ENCODE measurements around the gene HES7.
"Not testable (repeated sequence)": the region's sequence is repeated elsewhere in the genome, so short reads cannot be mapped to it uniquely, and the experiment has no call there.

Gene HES7

GRCh38 chr17:8123695-8124349 is at the start of gene HES7:
Gene HES7, minus strand, starts transcription at chr17:8124106. Its CDS starts 22 bp downstream, at chr17:8124084.
- no peaks in the 10 kb centered on the region; the same call in 1 of the 2 replicates for H4K20me1 ChIP-seq (ENCODE audit: insufficient read depth, low read length)
- peak within 1 kb of the TSS; percentile 20; the same call in 1 of the 2 replicates for H3K9ac ChIP-seq (ENCODE audit: low read length)
- H3K79me2 ChIP-seq (ENCODE audit: low read length): no peaks in the 10 kb centered on the region
- no peak for DNase-seq
- H3K9me3 ChIP-seq (replicated peaks; ENCODE audit: insufficient read depth, low read length): no peaks in the 10 kb centered on the region
- peak within 1 kb of the TSS; percentile 100 for H3K4me2 ChIP-seq (ENCODE audit: low read depth, low read length)
- H2AFZ ChIP-seq (ENCODE audit: low read length): peak within 1 kb of the TSS; percentile 57; the same call in 1 of the 2 replicates
- peaks cover 25% of the 10 kb centered on the region for H3K4me1 ChIP-seq (ENCODE audit: low read length)
- peaks cover 52% of the 10 kb centered on the region for H3F3A ChIP-seq (ENCODE audit: insufficient read depth, low read length)
- H3K9me2 ChIP-seq (replicated peaks; ENCODE audit: insufficient read depth, low read length): no peaks in the 10 kb centered on the region
- no peak within 1 kb of the TSS for H3K27ac ChIP-seq (ENCODE audit: low read length)
- TF ChIP-seq CTCF (IDR thresholded peaks at IDR 0.05; ENCODE audit: low read length): no peak
- TF ChIP-seq EZH2 (optimal IDR thresholded peaks at IDR 0.05; ENCODE audit: low read depth, low read length): no peak
- no peak for TF ChIP-seq EZH2phosphoT487 (IDR thresholded peaks at IDR 0.05; ENCODE audit: low read length)
- peak within 1 kb of the TSS; percentile 84 for H3K4me3 ChIP-seq (ENCODE audit: low read length)
- H3K27me3 ChIP-seq (replicated peaks; ENCODE audit: insufficient read depth, low read length): peaks cover 33% of the 10 kb centered on the region
- H3K36me3 ChIP-seq (replicated peaks; ENCODE audit: insufficient read depth, low read length): no peaks in the 10 kb centered on the region

GRCh38 chr17:8173056-8173870 is 49.4 kb upstream of the HES7 start:
- Histone ChIP-seq H3K9ac (ENCODE audit: low read length) (peak overlapping the region; percentile 84), H3K4me2 (ENCODE audit: low read depth, low read length) (peak overlapping the region; percentile 82; the same call in 1 of the 2 replicates), H3K9me3 (replicated peaks; ENCODE audit: insufficient read depth, low read length) (no peaks in the 10 kb centered on the region), H3K4me3 (ENCODE audit: low read length) (peak overlapping the region; percentile 54), H3K36me3 (replicated peaks; ENCODE audit: insufficient read depth, low read length) (no peaks in the 10 kb centered on the region), H3K4me1 (ENCODE audit: low read length) (peaks cover 17% of the 10 kb centered on the region; the same call in 1 of the 2 replicates), H3K79me2 (ENCODE audit: low read length) (no peaks in the 10 kb centered on the region; the same call in 1 of the 2 replicates), H3K27ac (ENCODE audit: low read length) (peak overlapping the region; percentile 90), H2AFZ (ENCODE audit: low read length) (peak overlapping the region; percentile 68), H4K20me1 (ENCODE audit: insufficient read depth, low read length) (no peaks in the 10 kb centered on the region), H3K9me2 (replicated peaks; ENCODE audit: insufficient read depth, low read length) (no peaks in the 10 kb centered on the region), H3F3A (ENCODE audit: insufficient read depth, low read length) (peaks cover 23% of the 10 kb centered on the region), H3K27me3 (replicated peaks; ENCODE audit: insufficient read depth, low read length) (no peaks in the 10 kb centered on the region)
- peak; percentile 97 for DNase-seq
- TF ChIP-seq CTCF (IDR thresholded peaks at IDR 0.05; ENCODE audit: low read length): no peak
- no peak for TF ChIP-seq EZH2 (optimal IDR thresholded peaks at IDR 0.05; ENCODE audit: low read depth, low read length)
- no peak for TF ChIP-seq EZH2phosphoT487 (IDR thresholded peaks at IDR 0.05; ENCODE audit: low read length)

- DNase-seq; H3K4me2 ChIP-seq (ENCODE audit: low read depth, low read length); H3K9me2 ChIP-seq (replicated peaks; ENCODE audit: insufficient read depth, low read length); H3K4me3 ChIP-seq (ENCODE audit: low read length); H2AFZ ChIP-seq (ENCODE audit: low read length); H3K9me3 ChIP-seq (replicated peaks; ENCODE audit: insufficient read depth, low read length); H3K27ac ChIP-seq (ENCODE audit: low read length); H3K9ac ChIP-seq (ENCODE audit: low read length); H3K27me3 ChIP-seq (replicated peaks; ENCODE audit: insufficient read depth, low read length); H3K36me3 ChIP-seq (replicated peaks; ENCODE audit: insufficient read depth, low read length); H4K20me1 ChIP-seq (ENCODE audit: insufficient read depth, low read length); H3K79me2 ChIP-seq (ENCODE audit: low read length): not testable (repeated sequence)
- H3K4me1 ChIP-seq (ENCODE audit: low read length): peaks cover 13% of the 10 kb centered on the region; the same call in 1 of the 2 replicates
- H3F3A ChIP-seq (ENCODE audit: insufficient read depth, low read length): peaks cover 20% of the 10 kb centered on the region
Measured at GRCh38 chr17:8170186-8170585, 46.3 kb upstream of the HES7 start.

All from MM.1S (cell line).